Fibroblast of peridontal ligament (primary cell): ENCODE results near the gene SLC33A1.

Source experiments
- DNase-seq: peaks from one replicate; pipeline ENCODE4 v3.0.0-alpha.2; 2010; ENCODE audit errors: extremely low read depth

The SLC33A1 gene

GRCh38 chr3:155790272-155790925 is 63.8 kb downstream of the SLC33A1 start:
- no peak for DNase-seq

GRCh38 chr3:155785662-155786295 is 68.4 kb downstream of the SLC33A1 start:
- DNase-seq = no peak

- no peak for DNase-seq
These were observed 71.8 kb downstream of the SLC33A1 start for GRCh38 chr3:155782390-155782953.

- no peak for DNase-seq
These were observed 73.9 kb downstream of the SLC33A1 start for GRCh38 chr3:155780291-155780690.

GRCh38 chr3:155778462-155778861 is 75.8 kb downstream of the SLC33A1 start:
- peak; percentile 63 for DNase-seq

- peak; percentile 37 for DNase-seq
These were observed 81.4 kb downstream of the SLC33A1 start for GRCh38 chr3:155772801-155773200.

GRCh38 chr3:155771126-155771525 is 83.1 kb downstream of the SLC33A1 start:
- no peak for DNase-seq
